ENCODE measurements around the gene TSPAN12.

Gene TSPAN12

GRCh38 chr7:120792861-120793130 lies 65.1 kb downstream of the TSPAN12 start:
- TF ChIP-seq REST (IDR thresholded peaks at IDR 0.05; ENCODE audit: insufficient read depth in 1 of 2, low read depth in 2 of 2, low read length in 2 of 2) (no peak), SIN3A (IDR thresholded peaks at IDR 0.05; ENCODE audit: borderline replicate concordance, insufficient read depth, low read length) (no peak), POLR2AphosphoS5 (IDR thresholded peaks at IDR 0.05; ENCODE audit: low read depth, low read length) (no peak), TAF1 (IDR thresholded peaks at IDR 0.05; ENCODE audit: borderline replicate concordance, insufficient read depth, low read length) (no peak), FOXP2 (optimal IDR thresholded peaks at IDR 0.05; ENCODE audit: borderline replicate concordance, extremely low read depth, extremely low read length, insufficient read depth) (no peak)

GRCh38 chr7:120792091-120792860 lies 65.7 kb downstream of the TSPAN12 start:
- TF ChIP-seq POLR2AphosphoS5 (IDR thresholded peaks at IDR 0.05; ENCODE audit: low read depth, low read length): no peak
- peak; percentile 23 for TF ChIP-seq FOXP2 (optimal IDR thresholded peaks at IDR 0.05; ENCODE audit: borderline replicate concordance, extremely low read depth, extremely low read length, insufficient read depth)

- TF ChIP-seq TAF1 (IDR thresholded peaks at IDR 0.05; ENCODE audit: borderline replicate concordance, insufficient read depth, low read length): no peak
- TF ChIP-seq POLR2AphosphoS5 (IDR thresholded peaks at IDR 0.05; ENCODE audit: low read depth, low read length): no peak
- no peak for TF ChIP-seq SIN3A (IDR thresholded peaks at IDR 0.05; ENCODE audit: borderline replicate concordance, insufficient read depth, low read length)
- TF ChIP-seq REST (IDR thresholded peaks at IDR 0.05; ENCODE audit: insufficient read depth in 1 of 2, low read depth in 2 of 2, low read length in 2 of 2): no peak
- TF ChIP-seq FOXP2 (optimal IDR thresholded peaks at IDR 0.05; ENCODE audit: borderline replicate concordance, extremely low read depth, extremely low read length, insufficient read depth): no peak
These were observed 72.8 kb downstream of the TSPAN12 start for GRCh38 chr7:120785095-120785494.

- no peak for TF ChIP-seq POLR2AphosphoS5 (IDR thresholded peaks at IDR 0.05; ENCODE audit: low read depth, low read length)
- TF ChIP-seq REST (IDR thresholded peaks at IDR 0.05; ENCODE audit: insufficient read depth in 1 of 2, low read depth in 2 of 2, low read length in 2 of 2): no peak
- TF ChIP-seq FOXP2 (optimal IDR thresholded peaks at IDR 0.05; ENCODE audit: borderline replicate concordance, extremely low read depth, extremely low read length, insufficient read depth): no peak
- TF ChIP-seq TAF1 (IDR thresholded peaks at IDR 0.05; ENCODE audit: borderline replicate concordance, insufficient read depth, low read length): no peak
- TF ChIP-seq SIN3A (IDR thresholded peaks at IDR 0.05; ENCODE audit: borderline replicate concordance, insufficient read depth, low read length): no peak
These were observed 74.2 kb downstream of the TSPAN12 start for GRCh38 chr7:120783721-120784120.

GRCh38 chr7:120783273-120783672 lies 74.7 kb downstream of the TSPAN12 start:
- TF ChIP-seq TAF1 (IDR thresholded peaks at IDR 0.05; ENCODE audit: borderline replicate concordance, insufficient read depth, low read length) (no peak), POLR2AphosphoS5 (IDR thresholded peaks at IDR 0.05; ENCODE audit: low read depth, low read length) (no peak), REST (IDR thresholded peaks at IDR 0.05; ENCODE audit: insufficient read depth in 1 of 2, low read depth in 2 of 2, low read length in 2 of 2) (no peak), SIN3A (IDR thresholded peaks at IDR 0.05; ENCODE audit: borderline replicate concordance, insufficient read depth, low read length) (no peak), FOXP2 (optimal IDR thresholded peaks at IDR 0.05; ENCODE audit: borderline replicate concordance, extremely low read depth, extremely low read length, insufficient read depth) (no peak)

Data from PFSK-1 (cell line).